ENCODE results near the gene FAM234A. TPM values are rescaled to one million over a fixed set of nuclear protein-coding genes. Genes with fewer than 3 reads are reported as not detected.

The FAM234A gene
- total RNA-seq, 2 donors from 2014 or later = 51.7 to 141 TPM

DNA sequence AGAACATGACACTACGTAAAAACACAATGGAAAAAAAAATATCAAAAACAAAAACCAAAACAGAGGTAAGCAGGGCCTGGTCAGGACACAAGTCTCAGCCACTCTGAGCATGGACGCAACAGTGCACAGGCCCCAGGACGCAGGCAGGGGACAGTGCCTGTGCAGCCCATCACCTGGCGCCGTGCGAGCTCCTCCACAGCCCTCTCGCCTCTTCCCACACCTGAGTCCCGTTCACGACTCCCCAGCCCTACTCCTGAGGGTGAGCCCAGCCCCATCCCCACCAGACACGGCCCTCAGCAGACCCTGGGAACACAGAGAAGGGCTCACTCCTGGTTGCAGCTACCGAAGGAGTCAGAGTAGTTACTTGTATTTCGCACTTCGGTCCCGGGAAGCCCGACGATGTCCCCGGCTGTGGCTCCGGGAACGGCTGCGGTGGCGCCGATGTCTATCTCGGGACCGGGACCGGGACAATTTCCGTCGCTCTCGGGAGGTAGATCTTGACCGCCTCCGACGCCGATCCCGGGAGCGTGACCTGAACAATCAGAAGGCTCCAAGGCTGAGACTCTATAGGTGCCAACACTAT is 44.9 kb upstream of the FAM234A start:
- Histone ChIP-seq H3K27me3 (replicated peaks; ENCODE audit: insufficient read depth) (no peaks in the 10 kb centered on the region), H3K4me3 (no peak overlapping the region), H3K27ac (no peak overlapping the region), H3K4me1 (ENCODE audit: control insufficient read depth in 1 of 2, low read depth in 2 of 2) (no peaks in the 10 kb centered on the region), H3K9me3 (no peaks in the 10 kb centered on the region), H3K36me3 (peaks cover 69% of the 10 kb centered on the region)
- DNase-seq (ENCODE audit: low spot score) (no peak), ATAC-seq (ENCODE audit: insufficient number of reproducible peaks, low FRiP score, low read depth) (no peak)
- TF ChIP-seq, protein P1, sequence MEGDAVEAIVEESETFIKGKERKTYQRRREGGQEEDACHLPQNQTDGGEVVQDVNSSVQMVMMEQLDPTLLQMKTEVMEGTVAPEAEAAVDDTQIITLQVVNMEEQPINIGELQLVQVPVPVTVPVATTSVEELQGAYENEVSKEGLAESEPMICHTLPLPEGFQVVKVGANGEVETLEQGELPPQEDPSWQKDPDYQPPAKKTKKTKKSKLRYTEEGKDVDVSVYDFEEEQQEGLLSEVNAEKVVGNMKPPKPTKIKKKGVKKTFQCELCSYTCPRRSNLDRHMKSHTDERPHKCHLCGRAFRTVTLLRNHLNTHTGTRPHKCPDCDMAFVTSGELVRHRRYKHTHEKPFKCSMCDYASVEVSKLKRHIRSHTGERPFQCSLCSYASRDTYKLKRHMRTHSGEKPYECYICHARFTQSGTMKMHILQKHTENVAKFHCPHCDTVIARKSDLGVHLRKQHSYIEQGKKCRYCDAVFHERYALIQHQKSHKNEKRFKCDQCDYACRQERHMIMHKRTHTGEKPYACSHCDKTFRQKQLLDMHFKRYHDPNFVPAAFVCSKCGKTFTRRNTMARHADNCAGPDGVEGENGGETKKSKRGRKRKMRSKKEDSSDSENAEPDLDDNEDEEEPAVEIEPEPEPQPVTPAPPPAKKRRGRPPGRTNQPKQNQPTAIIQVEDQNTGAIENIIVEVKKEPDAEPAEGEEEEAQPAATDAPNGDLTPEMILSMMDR (IDR thresholded peaks at IDR 0.05) = no peak

DNA sequence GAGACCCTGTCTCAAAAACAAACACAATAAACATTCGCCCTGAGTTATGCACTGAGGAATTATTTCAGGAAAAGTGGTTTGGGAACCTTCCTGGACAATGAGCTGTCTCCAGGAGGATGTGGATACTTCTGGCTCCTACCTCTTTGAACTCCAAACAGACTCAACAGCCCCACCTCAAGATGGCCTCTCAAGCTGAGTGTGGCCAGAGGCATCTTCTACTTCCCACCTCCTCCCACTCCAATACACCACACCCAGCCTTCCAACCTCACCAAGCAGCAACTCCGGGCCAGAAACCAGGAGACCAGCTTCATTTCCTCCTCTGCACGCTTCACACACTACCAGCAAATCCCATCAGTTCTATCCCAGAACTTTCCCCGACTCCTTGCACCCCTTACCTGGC is 42.8 kb upstream of the FAM234A start:
- Histone ChIP-seq H3K27me3 (replicated peaks; ENCODE audit: insufficient read depth) (no peaks in the 10 kb centered on the region), H3K4me1 (ENCODE audit: control insufficient read depth in 1 of 2, low read depth in 2 of 2) (no peaks in the 10 kb centered on the region), H3K27ac (no peak overlapping the region), H3K9me3 (no peaks in the 10 kb centered on the region), H3K4me3 (no peak overlapping the region), H3K36me3 (peaks cover 87% of the 10 kb centered on the region)
- ATAC-seq (ENCODE audit: insufficient number of reproducible peaks, low FRiP score, low read depth) (no peak), DNase-seq (ENCODE audit: low spot score) (no peak)
- TF ChIP-seq, protein P1 (IDR thresholded peaks at IDR 0.05) = no peak

DNA sequence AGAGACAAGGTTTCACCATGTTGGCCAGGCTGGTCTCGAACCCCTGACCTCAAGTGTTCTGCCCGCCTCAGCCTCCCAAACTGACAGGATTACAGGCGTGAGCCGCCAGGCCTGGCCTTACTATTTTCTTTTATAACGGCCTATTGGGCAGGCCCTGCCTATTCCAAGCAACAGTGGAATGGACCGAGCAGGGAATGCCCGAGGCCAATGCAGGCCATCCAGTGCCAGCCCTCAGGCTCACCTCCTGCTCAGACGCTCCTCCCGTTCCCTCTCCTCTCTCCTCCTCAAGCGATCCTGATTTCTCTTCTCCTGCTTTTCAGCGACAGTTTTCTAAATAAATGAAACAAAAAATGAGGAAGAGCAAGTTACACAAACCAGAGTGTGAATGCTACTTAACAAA is 41.9 kb upstream of the FAM234A start:
- no peak overlapping the region for H3K4me3 ChIP-seq
- H3K4me1 ChIP-seq (ENCODE audit: control insufficient read depth in 1 of 2, low read depth in 2 of 2) = no peaks in the 10 kb centered on the region
- H3K9me3 ChIP-seq = no peaks in the 10 kb centered on the region
- no peak overlapping the region for H3K27ac ChIP-seq
- DNase-seq (ENCODE audit: low spot score) = no peak
- H3K27me3 ChIP-seq (replicated peaks; ENCODE audit: insufficient read depth) = no peaks in the 10 kb centered on the region
- peaks cover 90% of the 10 kb centered on the region for H3K36me3 ChIP-seq
- TF ChIP-seq, protein P1 (IDR thresholded peaks at IDR 0.05) = no peak
- ATAC-seq (ENCODE audit: insufficient number of reproducible peaks, low FRiP score, low read depth) = no peak

DNA sequence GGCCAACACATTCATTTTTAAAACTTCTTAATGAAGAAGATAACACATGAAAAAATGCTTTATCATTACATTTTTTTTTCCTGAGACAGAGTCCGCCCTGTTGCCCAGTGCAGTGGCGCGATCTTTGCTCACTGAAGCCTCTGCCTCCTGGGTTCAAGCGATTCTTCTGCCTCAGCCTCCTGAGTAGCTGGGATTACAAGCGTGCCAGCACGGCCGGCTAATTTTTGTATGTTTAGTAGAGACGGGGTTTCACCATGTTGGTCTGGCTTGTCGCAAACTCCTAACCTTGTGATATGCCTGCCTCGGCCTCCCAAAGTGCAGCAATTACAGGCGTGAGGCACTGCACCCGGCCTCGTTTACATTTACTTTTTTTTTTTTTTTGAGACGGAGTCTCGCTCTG is 41.2 kb upstream of the FAM234A start:
- no peak for DNase-seq (ENCODE audit: low spot score)
- H3K27ac ChIP-seq = no peak overlapping the region
- peaks cover 93% of the 10 kb centered on the region for H3K36me3 ChIP-seq
- H3K4me1 ChIP-seq (ENCODE audit: control insufficient read depth in 1 of 2, low read depth in 2 of 2) = no peaks in the 10 kb centered on the region
- ATAC-seq (ENCODE audit: insufficient number of reproducible peaks, low FRiP score, low read depth) = no peak
- H3K4me3 ChIP-seq = no peak overlapping the region
- H3K27me3 ChIP-seq (replicated peaks; ENCODE audit: insufficient read depth) = no peaks in the 10 kb centered on the region
- TF ChIP-seq, protein P1 (IDR thresholded peaks at IDR 0.05) = no peak
- H3K9me3 ChIP-seq = no peaks in the 10 kb centered on the region

DNA sequence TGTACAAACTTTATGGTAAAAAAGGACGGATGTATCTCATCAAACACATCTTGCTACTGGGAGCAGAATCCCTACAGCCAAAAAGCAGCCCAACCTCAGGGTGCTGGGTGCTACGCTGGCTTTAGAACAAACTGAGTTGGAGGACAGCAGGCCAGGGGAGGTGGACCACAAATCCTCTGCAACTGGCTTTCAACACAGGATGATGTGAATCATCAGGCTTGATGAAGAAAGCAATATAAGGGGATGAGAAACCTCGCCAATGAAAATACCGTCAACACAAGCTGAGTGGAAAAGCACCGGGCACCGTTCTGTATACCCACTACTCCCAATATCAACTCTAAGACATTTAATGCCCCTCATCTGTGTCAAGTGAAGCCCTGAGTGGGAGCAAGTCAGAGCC is 40.1 kb upstream of the FAM234A start:
- H3K4me3 ChIP-seq = no peak overlapping the region
- no peak for ATAC-seq (ENCODE audit: insufficient number of reproducible peaks, low FRiP score, low read depth)
- no peaks in the 10 kb centered on the region for H3K4me1 ChIP-seq (ENCODE audit: control insufficient read depth in 1 of 2, low read depth in 2 of 2)
- TF ChIP-seq, protein P1 (IDR thresholded peaks at IDR 0.05) = no peak
- DNase-seq (ENCODE audit: low spot score) = no peak
- peaks cover 92% of the 10 kb centered on the region for H3K36me3 ChIP-seq
- no peaks in the 10 kb centered on the region for H3K9me3 ChIP-seq
- H3K27me3 ChIP-seq (replicated peaks; ENCODE audit: insufficient read depth) = no peaks in the 10 kb centered on the region
- H3K27ac ChIP-seq = no peak overlapping the region

All from thoracic aorta (tissue), 2 donors.